SK-N-MC (cell line): ENCODE data around the gene BPI.

Experiments used
- EZH2 ChIP-seq: fragments of 200-600 bp; sonication (generic); IDR thresholded peaks from one replicate; pipeline ENCODE4 v1.6.1; 2017; ENCODE audit warnings: antibody characterized with exemption
- POLR2AphosphoS5 ChIP-seq: IDR thresholded peaks from 2 replicates; pipeline ENCODE4 v1.6.1; 2012; ENCODE audit warnings: mild to moderate bottlenecking, low read depth, low read length, borderline replicate concordance

- no peak for TF ChIP-seq EZH2
- TF ChIP-seq POLR2AphosphoS5: no peak
Observed at GRCh38 chr20:38277691-38278090, 26.3 kb upstream of the BPI start.
